Peyer's patch (tissue), 4 donors: ENCODE data around the gene PVALEF. TPM values are rescaled to one million over a fixed set of nuclear protein-coding genes. Genes with fewer than 3 reads are reported as not detected.

Experiments used
- DNase-seq, 3 donors: peaks; one replicate each; pipeline ENCODE4 v3.0.0-alpha.2; 2017 to 2019
- H3K27ac ChIP-seq, 4 donors: fragments of 200-600 bp; sonication (generic); one replicate each; pipeline ENCODE4 v1.5.1; 2016 to 2019
- H3K27me3 ChIP-seq, 2 donors: fragments of 200-600 bp; sonication (generic); one replicate each; pipeline ENCODE4 v1.5.1; 2019
- H3K36me3 ChIP-seq, 3 donors: fragments of 200-600 bp; sonication (generic); one replicate each; pipeline ENCODE4 v1.5.1; 2016 to 2019
- H3K4me1 ChIP-seq, 4 donors: fragments of 200-600 bp; sonication (generic); one replicate each; pipeline ENCODE4 v1.5.1; 2016 to 2019
- H3K4me3 ChIP-seq, 4 donors: fragments of 200-600 bp; sonication (generic); 1 replicate in 3 of 4; 2 replicates in 1 of 4; pipeline ENCODE4 v1.5.1; 2016 to 2019; ENCODE audit warnings: mild to moderate bottlenecking in 1 of 4
- H3K9me3 ChIP-seq, 4 donors: fragments of 200-600 bp; sonication (generic); one replicate each; pipeline ENCODE4 v1.5.1; 2016 to 2019; ENCODE audit warnings: mild to moderate bottlenecking in 1 of 4
- POLR2A ChIP-seq, 2 donors: fragments of 450-650 bp; IDR thresholded peaks; one replicate each; pipeline ENCODE4 v1.5.1; 2017; ENCODE audit warnings: antibody characterized with exemption in 2 of 2, mild to moderate bottlenecking in 2 of 2, moderate library complexity in 2 of 2
- total RNA-seq, 4 donors: library from RNA; depleted of rRNA; stranded (reverse); fragments of >200 nt; gene quantifications; one replicate each; pipeline ENCODE4 v1.1.0, GENCODE V29; 2016
- TF ChIP-seq, protein P1 (sequence below), 6 experiments: fragments of 450-650 bp in 4 of 6; fragments of 200-600 bp in 2 of 6; sonication (generic) in 1 of 6; IDR thresholded peaks; one replicate each; pipeline ENCODE4 v1.5.1; 2017 to 2019; ENCODE audit warnings: antibody characterized with exemption in 6 of 6, mild to moderate bottlenecking in 3 of 6, moderate library complexity in 1 of 6

Gene PVALEF
- total RNA-seq, 4 donors from 2014 or later = not detected

DNA sequence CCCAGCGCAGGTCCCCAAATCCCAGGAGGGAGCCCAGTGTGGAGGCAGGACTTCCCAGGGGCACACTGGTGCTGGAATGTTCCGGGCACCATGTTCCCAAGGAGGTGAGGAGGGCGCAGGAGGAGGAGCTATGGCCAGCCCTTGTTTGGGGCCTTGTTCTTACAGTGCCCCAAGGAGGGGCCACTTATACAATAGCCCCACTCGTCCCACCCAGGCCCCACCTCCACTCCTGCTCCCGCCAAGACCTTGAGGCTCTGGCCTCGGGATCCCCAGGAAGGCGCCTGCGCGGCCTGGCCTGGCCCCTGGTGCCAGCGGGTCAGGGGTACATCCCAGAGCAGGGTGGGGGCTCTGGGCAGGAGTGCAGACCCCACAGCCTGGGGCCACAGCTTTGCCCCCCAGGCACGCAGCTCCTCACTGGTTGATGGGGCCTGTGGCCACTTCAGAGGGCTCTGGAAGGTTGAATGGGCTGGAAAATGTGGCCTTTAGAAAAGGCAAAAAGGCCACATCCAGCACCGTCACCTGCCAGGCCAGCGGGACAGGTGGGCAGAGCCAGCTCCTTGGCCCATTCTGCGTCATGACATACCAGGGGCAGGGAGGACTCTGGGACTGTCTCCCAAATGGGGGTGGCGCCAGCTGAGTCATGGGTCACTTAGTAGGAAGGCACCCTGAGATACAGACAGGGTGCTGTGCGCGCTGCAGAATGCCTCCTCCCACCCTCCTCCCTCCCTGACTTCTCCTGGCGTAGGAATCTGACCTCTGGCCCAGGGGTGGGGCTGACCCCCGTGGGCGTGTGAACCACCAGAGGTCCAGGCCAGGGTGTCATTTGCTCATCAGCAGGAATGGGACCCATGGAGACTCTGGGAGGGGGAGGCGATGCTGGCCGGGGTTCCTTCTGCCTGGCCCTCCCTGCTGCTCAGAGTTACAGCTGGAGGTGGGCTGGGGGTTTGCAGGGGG lies 32.3 kb upstream of the PVALEF start:
- Histone ChIP-seq H3K36me3 (no peaks in the 10 kb centered on the region), H3K9me3 (no peaks in the 10 kb centered on the region), H3K4me3 (peak overlapping the region in 2 of 4 donors; percentile 51 to 68), H3K27ac (peak overlapping the region in 3 of 4 donors; percentile 77 to 98 (median 94)), H3K4me1 (peaks cover 0 to 14% (median 2%) of the 10 kb centered on the region in 4 donors), H3K27me3 (no peaks in the 10 kb centered on the region)
- DNase-seq = peak in 2 of 3 donors; percentile 85 to 89
- TF ChIP-seq POLR2A (IDR thresholded peaks at IDR 0.05) = peak; percentile 65 to 76
- TF ChIP-seq, protein P1, sequence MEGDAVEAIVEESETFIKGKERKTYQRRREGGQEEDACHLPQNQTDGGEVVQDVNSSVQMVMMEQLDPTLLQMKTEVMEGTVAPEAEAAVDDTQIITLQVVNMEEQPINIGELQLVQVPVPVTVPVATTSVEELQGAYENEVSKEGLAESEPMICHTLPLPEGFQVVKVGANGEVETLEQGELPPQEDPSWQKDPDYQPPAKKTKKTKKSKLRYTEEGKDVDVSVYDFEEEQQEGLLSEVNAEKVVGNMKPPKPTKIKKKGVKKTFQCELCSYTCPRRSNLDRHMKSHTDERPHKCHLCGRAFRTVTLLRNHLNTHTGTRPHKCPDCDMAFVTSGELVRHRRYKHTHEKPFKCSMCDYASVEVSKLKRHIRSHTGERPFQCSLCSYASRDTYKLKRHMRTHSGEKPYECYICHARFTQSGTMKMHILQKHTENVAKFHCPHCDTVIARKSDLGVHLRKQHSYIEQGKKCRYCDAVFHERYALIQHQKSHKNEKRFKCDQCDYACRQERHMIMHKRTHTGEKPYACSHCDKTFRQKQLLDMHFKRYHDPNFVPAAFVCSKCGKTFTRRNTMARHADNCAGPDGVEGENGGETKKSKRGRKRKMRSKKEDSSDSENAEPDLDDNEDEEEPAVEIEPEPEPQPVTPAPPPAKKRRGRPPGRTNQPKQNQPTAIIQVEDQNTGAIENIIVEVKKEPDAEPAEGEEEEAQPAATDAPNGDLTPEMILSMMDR (IDR thresholded peaks at IDR 0.05) = no peak

DNA sequence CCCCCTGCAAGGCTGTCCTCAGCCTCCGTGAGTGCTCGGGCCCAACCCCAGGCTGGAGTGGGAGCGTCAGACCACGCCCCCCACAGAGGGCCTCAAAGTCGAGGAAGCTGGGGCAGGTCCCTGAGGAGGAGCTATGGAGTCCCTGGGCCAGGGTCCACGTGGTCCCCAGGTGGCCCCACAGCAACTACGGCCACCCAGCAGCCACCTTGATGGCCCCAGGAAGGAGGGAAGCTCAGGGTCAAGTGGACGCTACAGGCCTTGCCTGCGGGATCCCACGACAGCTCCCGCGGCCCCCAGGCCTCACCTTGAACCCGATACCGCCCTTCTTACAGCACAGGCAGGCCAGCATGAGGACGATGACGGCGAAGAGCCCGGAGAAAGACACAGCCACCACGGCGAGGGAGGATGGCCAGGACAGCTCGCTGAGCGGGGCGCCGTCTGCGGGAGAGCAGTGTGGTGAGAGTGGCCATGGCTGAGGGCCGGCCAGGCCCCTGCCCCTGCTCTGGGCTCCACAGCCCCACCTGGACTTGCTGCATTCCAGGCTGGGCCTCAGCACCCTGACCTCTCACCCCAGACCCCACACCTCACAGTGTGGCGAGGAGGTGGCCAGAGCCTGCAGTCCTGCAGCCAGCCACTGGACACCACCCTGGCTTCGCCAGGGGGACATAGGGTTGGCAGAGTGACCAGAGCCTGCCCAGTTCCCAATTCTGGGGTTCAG lies 31.1 kb upstream of the PVALEF start:
- Histone ChIP-seq H3K27me3 (no peaks in the 10 kb centered on the region), H3K9me3 (no peaks in the 10 kb centered on the region), H3K27ac (no peak overlapping the region), H3K4me3 (no peak overlapping the region), H3K36me3 (no peaks in the 10 kb centered on the region), H3K4me1 (peaks cover 0 to 14% (median 2%) of the 10 kb centered on the region in 4 donors)
- TF ChIP-seq POLR2A (IDR thresholded peaks at IDR 0.05) = no peak
- TF ChIP-seq, protein P1 (IDR thresholded peaks at IDR 0.05) = no peak
- DNase-seq = no peak

DNA sequence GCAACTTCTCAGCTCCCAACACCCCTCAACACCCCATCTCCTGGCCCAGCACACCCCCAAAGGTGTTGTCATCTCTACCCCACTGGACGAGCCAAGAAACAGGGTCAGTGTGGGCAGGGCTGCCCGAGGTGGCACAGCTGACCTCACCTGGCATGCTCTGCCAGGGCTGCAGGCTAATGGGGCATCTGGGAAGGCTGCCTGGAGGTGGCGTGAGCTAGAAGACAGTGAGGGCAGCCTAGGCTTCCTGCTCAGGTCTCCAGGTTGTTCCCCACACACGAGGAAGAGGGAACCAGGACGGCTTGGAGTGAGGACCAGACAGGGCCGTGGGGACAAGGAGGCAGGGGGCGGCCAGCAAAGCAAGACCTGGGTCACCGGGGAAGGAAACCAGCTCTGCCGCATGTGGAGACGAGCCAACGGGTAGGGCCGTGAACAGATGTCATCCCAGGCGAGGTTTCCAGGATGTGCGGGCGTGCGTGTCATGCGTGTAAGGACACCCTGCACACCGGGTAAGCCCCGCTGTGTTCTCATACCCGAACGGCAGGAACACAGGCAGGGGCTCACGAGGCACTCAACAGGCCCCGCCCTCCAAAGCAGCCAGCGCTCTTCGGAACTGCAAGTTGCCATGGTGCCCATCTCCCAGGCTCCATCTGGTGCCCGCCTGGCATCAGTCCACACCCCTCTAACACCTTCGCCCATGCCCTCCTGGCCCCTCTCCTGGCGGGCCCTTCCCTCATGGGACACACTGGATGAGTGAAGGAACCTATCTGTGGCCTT lies 29.6 kb upstream of the PVALEF start:
- Histone ChIP-seq H3K36me3 (no peaks in the 10 kb centered on the region), H3K4me1 (peaks cover 0 to 14% (median 2%) of the 10 kb centered on the region in 4 donors), H3K27ac (no peak overlapping the region), H3K27me3 (no peaks in the 10 kb centered on the region), H3K4me3 (no peak overlapping the region), H3K9me3 (no peaks in the 10 kb centered on the region)
- TF ChIP-seq, protein P1 (IDR thresholded peaks at IDR 0.05) = no peak
- TF ChIP-seq POLR2A (IDR thresholded peaks at IDR 0.05) = no peak
- DNase-seq = no peak

DNA sequence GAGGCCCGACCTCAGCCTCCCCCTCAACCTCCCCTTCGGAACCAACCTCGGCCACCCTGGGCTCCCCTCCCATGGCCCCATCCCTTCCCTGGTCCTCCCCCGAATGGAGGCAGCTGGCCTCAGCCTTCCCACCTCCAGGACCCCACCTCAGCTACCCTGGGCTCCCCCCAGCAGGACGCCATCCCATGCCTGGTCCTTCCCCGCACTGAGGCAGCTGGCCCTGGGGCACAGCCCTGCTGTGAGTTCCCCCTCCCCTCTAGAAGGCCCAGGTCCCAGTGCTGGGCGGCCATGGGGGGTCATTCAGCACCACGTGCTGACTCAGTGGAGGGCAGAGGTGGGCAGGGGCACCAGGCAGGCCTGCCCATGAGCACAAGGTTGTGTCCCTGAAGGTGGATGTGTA lies 28.9 kb upstream of the PVALEF start:
- no peak overlapping the region for H3K4me3 ChIP-seq
- H3K27me3 ChIP-seq = no peaks in the 10 kb centered on the region
- no peak for DNase-seq
- no peaks in the 10 kb centered on the region for H3K36me3 ChIP-seq
- no peak overlapping the region for H3K27ac ChIP-seq
- peaks cover 0 to 14% (median 2%) of the 10 kb centered on the region in 4 donors for H3K4me1 ChIP-seq
- TF ChIP-seq, protein P1 (IDR thresholded peaks at IDR 0.05) = no peak
- TF ChIP-seq POLR2A (IDR thresholded peaks at IDR 0.05) = no peak
- no peaks in the 10 kb centered on the region for H3K9me3 ChIP-seq

DNA sequence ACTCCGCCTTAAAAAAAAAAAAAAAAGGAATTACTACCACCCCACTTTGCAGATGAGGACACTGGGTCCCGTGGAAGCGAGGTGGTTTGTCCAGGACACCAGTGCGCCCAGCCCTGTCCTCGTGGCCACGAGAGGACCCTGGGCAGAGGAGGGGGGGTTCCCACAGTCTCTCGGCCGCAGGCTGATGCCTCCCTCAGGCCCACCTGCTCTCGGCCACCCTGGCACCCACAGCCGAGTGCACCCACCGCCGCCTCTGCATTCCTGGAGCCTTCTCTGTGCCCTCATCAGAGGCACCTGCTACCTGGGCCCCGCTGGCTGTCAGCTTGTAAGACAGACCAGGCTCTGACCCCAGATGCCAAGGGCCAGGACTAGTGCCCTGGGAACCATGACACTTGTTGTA lies 28.1 kb upstream of the PVALEF start:
- Histone ChIP-seq H3K4me3 (no peak overlapping the region), H3K27me3 (no peaks in the 10 kb centered on the region), H3K9me3 (no peaks in the 10 kb centered on the region), H3K27ac (no peak overlapping the region), H3K36me3 (no peaks in the 10 kb centered on the region), H3K4me1 (peaks cover 0 to 18% (median 2%) of the 10 kb centered on the region in 4 donors)
- DNase-seq = no peak
- TF ChIP-seq, protein P1 (IDR thresholded peaks at IDR 0.05) = no peak
- no peak for TF ChIP-seq POLR2A (IDR thresholded peaks at IDR 0.05)
